Endometrium (tissue), 2 donors: ENCODE results near the gene VPS39.

Source experiments
- FAIRE-seq: peaks from 2 replicates; lab custom pipeline; 2012; peaks lifted over from hg19 to GRCh38; lab: Jason Lieb, UNC
- donor health status: control.
- donor health status: control.

The VPS39 gene

DNA sequence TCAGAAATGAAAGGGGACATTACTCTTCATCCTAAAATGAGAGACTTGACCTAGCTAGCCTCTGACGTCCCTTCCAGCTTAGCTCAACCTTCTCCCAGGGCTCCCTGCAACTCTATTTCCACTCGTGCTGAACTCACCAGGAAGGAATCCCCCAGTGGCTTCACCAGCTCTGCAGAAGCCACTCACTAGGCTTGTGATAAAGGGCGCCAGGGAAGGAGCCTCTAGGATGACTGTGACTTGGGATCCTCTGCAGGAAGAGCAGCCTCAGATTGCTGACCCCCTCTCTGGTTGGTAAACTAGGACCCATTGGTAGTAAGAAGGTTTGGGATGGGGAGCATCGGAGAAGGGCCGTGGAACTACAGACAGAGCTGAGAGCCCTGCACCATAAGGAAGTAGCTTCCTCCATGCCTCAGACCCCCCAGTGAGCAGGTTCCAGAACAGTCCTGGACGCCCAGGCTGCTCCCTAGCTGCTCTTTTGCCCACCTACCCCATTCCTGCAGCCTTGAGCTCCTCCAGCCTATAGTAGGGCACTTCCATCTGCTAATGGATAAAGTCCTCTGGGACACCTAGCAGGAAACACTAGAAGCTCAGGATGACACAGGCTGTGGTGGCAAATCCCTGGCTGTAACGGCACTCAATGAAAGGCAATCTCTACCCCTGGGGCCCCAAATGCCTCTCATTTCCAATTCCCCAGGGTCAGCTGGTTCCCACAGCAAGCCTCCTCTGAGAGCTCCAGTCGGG is 77.7 kb downstream of the VPS39 start:
- no peak for FAIRE-seq

DNA sequence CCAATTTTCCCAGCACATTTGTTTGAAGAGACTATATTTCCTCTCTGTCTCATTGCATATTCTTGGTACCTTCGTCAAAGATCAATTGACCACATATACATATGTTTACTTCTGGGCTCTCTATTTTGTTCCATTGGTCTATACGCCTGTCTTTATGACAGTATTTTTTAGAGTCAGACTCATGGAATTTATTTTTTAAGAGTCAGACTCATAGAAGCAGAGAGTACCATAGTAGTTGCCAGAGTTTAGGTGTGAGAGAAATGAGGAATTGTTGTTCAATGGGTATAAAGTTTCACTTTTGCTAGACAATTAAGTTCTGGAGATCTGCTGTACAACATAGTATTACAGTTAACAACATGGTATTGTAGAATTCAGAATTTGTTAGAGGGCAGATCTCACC is 78.7 kb downstream of the VPS39 start:
- FAIRE-seq = no peak

DNA sequence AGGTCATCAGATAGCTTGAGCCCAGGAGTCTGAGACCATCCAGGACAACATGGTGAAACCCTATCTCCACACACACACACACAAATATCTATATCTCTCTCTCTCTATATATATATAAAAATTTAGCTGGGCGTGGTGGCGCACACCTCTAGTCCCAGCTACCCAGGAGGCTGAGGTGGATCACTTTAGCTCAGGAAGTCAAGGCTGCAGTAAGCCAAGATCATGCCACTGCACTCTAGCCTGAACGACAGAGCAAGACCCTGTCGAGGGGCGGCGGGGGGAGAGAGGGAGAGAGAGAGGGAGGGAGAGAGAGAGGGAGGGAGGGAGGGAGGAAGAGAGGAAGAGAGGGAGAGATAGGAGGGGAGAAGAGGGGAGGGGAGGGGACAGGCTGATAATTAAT is 79.6 kb downstream of the VPS39 start:
- no peak for FAIRE-seq

DNA sequence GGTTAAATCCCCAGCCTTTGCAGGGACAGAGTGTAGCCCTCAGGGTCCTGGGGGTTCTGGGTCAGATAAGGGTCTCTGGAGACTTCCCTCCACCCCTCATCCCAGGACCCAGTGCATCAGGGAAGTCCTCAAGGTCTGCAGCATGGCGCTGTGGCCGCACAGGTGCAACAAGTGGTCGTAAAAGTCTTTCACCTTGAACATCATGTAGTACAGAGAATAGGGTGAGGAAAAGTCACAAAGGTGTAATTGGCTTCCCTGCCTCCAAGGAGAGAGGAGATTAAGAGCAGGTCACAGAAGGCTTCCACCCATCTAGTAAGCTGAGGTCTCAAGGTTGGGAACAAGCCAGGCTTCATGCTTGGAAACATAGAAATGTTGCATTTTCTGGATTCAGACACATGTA is 84.6 kb downstream of the VPS39 start:
- FAIRE-seq = no peak

DNA sequence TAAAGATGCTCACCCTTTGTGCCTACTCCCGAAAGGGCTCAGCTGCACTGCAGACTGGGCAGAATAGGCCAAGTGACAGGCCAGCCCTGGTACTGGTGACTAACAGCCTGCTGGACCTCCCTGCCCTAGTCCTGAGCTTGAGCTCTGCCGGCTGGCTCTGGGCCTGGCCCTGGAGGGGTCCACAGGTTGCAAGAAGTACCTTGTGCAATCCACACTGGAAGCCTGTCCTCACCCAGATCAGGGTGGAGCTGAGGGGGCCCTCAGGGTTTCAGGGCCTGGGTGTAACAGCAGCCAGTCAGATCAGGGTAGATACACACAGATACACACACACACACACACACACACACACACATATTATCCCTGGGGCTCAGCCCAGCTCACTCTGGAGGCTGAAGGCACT is 86.4 kb downstream of the VPS39 start:
- no peak for FAIRE-seq

DNA sequence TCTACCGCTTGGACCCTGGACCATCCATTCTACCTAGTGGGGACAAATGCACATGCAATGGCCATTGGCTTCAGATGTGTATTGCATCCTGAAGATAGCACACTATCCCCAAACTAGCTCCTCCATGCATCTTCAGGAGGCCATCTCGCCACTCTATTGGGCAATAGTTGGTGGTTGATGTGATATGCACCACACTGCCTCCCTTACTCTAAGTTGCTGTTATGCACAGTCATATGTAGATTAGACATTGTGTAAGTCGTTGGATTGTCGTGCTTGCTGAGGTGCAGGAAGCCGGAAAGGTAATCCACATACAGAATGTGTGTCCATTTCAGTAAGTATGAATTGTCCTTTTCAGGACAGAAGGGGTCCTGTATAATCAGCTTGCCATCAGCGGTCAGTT is 87.1 kb downstream of the VPS39 start:
- no peak for FAIRE-seq

DNA sequence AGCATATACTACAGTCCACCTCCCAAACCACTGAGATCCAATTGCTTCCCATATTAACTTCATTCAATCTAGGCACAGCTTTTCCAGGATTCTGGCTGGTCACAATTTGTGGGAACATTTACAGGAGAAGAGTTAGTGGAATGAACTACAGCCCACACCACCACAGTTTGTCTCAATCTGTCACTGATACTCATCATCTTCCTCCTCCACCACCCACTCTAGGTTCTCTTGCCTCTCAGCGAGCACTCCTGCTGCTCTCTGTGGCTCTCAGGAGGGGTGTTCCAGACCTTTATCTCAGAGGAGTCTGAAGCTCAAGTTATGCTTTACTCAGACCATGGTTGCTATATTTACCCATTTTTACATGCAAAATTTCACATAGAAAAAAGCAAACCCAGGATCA is 87.8 kb downstream of the VPS39 start:
- no peak for FAIRE-seq

DNA sequence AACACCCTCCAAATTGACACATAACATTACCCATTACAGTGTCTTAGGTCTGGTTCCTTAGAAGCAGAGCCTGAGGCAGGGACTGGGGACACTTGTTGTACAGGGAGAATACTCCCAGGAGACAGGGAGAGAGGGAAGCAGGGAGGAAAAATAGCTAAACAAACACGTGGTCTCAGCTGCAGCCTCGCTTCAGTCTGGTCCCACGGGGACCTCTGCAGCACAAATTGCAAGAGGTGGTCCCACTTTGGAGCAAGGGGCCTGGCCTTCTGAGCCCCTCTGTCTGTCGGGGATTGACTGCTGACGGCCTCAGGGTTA is 88.7 kb downstream of the VPS39 start:
- no peak for FAIRE-seq

DNA sequence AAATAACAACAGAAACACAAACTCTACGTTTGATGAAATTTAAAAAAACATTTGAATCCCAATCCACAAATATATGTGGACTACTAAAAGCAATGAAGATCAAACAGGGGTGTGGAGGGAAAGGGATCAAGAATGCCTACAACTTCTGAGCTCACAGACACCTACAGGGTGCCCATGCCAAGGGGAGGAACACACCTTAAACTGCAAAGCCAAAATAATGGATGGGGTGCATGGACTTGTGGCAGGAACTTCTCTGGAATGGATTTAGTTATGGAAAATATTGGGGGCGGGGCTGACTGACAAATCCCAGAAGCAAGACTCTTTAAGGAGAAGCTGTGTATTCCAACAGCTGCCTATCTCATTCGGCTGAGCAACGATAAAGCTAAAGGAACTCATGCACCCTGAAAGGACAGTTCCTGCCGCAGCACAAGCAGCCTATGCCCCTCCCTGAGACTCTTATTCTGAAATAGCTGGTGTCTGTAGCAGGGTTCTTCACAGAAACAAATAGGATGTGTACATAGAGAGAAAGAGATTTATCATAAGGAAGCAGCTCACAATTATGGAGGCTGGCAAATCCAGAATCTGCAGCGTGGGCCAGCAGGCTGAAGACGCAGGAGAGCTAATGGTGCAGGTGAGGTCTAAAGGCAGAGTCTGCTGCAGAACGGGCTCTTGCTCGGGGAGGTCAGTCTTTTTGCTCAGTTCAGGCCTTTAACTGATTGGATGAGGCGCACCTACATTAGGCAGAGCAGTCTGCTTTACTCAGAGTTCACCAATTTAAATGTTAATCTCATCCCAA is 89.3 kb downstream of the VPS39 start:
- no peak for FAIRE-seq

DNA sequence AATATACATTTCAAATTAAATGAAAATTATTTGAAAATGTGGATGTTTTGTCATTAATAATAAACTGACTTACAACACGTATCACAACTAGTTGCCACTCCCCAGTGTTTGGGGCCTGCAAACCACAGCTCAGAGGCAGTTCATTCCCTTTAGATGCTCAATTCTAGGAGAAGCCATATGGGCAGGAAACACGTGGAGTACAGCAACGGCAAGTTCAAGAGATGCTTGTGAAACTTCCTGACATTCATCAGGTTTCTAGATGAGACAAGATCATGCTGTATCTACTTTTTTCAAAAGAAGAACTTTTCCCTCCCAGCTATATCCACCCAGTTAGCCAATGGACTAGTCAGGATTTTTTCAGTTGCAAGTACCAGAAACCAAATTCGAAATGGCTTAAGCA is 96.2 kb downstream of the VPS39 start:
- no peak for FAIRE-seq

DNA sequence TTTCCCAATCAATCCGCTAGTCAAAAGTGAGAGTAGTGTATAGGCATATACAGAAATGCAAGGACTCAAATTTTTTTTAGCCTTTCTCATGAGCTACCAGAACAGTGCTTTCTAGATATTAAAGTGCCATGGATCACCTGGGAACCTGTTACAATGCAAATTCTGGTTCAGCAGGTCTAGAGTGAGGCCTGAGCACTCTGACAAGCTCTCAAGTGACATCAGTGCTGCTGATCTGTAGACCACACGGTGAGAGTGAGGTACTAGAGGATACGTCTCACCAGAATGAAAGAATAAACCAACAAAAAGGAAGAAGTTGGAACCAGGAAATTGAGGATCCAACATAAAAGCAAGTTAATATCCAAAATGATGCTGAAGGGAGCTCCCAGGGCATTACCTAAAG is 97.7 kb downstream of the VPS39 start:
- no peak for FAIRE-seq

DNA sequence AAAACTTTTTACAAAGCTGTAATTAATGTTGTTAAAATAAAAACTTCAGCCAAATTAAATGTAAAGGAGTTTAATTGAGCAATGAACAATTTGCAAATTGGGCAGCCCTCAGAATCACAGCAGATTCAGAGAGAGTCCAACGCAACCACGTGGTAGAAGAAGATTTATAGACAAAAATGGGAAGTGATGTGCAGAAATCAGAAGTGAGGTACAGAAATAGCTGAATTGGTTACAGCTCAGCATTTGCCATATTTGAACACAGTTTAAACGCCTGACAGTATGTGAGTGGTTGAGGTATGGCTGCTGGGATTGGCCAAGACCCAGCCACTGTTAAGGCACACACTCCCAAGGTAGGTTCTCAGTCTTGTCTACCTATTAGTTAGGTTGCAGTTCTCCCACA is 99.3 kb downstream of the VPS39 start:
- FAIRE-seq = no peak
